Neural cell (in vitro differentiated cells): ENCODE measurements around the gene ALOX12B.

Experiments used
- EP300 ChIP-seq: fragments of 450-650 bp; conservative IDR thresholded peaks from 2 replicates; pipeline ENCODE4 v1.6.1; 2014; ENCODE audit warnings: antibody characterized with exemption, mild to moderate bottlenecking, moderate library complexity; ENCODE audit not compliant: poor library complexity, severe bottlenecking
- EZH2 ChIP-seq: fragments of 200-600, 300-800 bp; shearing (Covaris generic), sonication (generic); IDR thresholded peaks from 2 replicates; pipeline ENCODE4 v1.6.1; 2014; ENCODE audit warnings: antibody characterized with exemption, low read length, borderline replicate concordance, mild to moderate bottlenecking; ENCODE audit not compliant: insufficient read depth, poor library complexity, severe bottlenecking
- RAD21 ChIP-seq: fragments of 450-650 bp; conservative IDR thresholded peaks from 2 replicates; pipeline ENCODE4 v1.6.1; 2014; ENCODE audit warnings: antibody characterized with exemption, mild to moderate bottlenecking, moderate library complexity
- SMC3 ChIP-seq: fragments of 450-650 bp; conservative IDR thresholded peaks from 2 replicates; pipeline ENCODE4 v1.6.1; 2014; ENCODE audit warnings: antibody characterized with exemption, mild to moderate bottlenecking, moderate library complexity; ENCODE audit not compliant: poor library complexity
- TAF1 ChIP-seq: IDR thresholded peaks from 2 replicates; pipeline ENCODE4 v1.6.1; 2012; ENCODE audit warnings: low read depth
- TF ChIP-seq, protein P1 (sequence below): fragments of 450-650 bp; IDR thresholded peaks from 2 replicates; pipeline ENCODE4 v1.5.1; 2014; ENCODE audit warnings: antibody characterized with exemption, mild to moderate bottlenecking, moderate library complexity; ENCODE audit not compliant: poor library complexity, severe bottlenecking

- no peak for TF ChIP-seq EZH2
- no peak for TF ChIP-seq EP300
- TF ChIP-seq, protein P1, sequence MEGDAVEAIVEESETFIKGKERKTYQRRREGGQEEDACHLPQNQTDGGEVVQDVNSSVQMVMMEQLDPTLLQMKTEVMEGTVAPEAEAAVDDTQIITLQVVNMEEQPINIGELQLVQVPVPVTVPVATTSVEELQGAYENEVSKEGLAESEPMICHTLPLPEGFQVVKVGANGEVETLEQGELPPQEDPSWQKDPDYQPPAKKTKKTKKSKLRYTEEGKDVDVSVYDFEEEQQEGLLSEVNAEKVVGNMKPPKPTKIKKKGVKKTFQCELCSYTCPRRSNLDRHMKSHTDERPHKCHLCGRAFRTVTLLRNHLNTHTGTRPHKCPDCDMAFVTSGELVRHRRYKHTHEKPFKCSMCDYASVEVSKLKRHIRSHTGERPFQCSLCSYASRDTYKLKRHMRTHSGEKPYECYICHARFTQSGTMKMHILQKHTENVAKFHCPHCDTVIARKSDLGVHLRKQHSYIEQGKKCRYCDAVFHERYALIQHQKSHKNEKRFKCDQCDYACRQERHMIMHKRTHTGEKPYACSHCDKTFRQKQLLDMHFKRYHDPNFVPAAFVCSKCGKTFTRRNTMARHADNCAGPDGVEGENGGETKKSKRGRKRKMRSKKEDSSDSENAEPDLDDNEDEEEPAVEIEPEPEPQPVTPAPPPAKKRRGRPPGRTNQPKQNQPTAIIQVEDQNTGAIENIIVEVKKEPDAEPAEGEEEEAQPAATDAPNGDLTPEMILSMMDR, result no peak
- TF ChIP-seq RAD21, result no peak
- TF ChIP-seq TAF1, result no peak
- no peak for TF ChIP-seq SMC3
Measured at GRCh38 chr17:8119581-8120519, 32.3 kb upstream of the ALOX12B start.
